GM18505 (cell line): ENCODE data around the gene GANC.

Source experiments
- ATAC-seq: cut with Tn5 transposase; IDR thresholded peaks from one replicate; pipeline ENCODE4 v1.9.1; 2021; ENCODE audit not compliant: unreplicated experiment
- POLR2A ChIP-seq: IDR thresholded peaks from 4 replicates; pipeline ENCODE4 v1.6.1; 2011; ENCODE audit warnings: borderline replicate concordance; ENCODE audit not compliant: insufficient read depth, insufficient read length; ENCODE audit errors: extremely low read depth

Gene GANC

GRCh38 chr15:42338500-42338899 is 65.5 kb downstream of the GANC start:
- no peak for ATAC-seq
- TF ChIP-seq POLR2A = no peak

GRCh38 chr15:42343596-42344232 is 70.7 kb downstream of the GANC start:
- no peak for ATAC-seq

GRCh38 chr15:42344763-42345162 is 71.8 kb downstream of the GANC start:
- TF ChIP-seq POLR2A = no peak
- ATAC-seq = no peak

More at GRCh38 chr15:42343596-42344232, 70.7 kb downstream of the GANC start:
- no peak for TF ChIP-seq POLR2A

- TF ChIP-seq POLR2A = no peak
- ATAC-seq = no peak
Observed at GRCh38 chr15:42345504-42345903, 72.5 kb downstream of the GANC start.

DNA sequence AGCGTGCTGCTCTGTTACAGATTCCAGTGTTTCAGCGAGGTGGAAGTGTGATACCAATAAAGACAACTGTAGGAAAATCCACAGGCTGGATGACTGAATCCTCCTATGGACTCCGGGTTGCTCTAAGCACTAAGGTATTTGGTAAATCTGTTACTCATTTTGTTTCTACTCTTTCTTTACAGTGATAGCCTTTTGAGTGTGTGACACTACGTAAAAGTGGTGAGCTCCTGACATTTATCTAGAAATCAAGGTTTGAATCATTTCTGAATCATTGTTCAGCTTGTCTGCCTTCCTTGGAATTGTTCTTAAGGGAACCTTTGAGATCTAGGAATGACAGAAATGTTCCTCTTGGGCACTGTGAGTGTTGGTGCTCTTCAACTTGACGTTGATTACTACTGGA is 75.1 kb downstream of the GANC start:
- no peak for ATAC-seq
- TF ChIP-seq POLR2A = no peak

DNA sequence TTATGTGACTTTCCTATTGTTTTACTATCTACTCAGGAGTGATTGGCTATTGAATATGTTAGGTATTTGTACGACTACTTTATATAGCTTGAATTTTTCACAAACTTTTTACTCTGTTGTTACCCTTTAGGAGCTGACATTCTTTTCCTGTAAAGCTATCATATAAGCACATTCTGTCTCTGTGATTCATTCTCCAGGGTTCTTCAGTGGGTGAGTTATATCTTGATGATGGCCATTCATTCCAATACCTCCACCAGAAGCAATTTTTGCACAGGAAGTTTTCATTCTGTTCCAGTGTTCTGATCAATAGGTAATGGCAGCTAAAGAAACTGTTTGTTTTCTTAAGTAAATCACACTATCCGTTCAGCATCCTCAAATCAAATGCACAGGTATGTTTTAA is 76.2 kb downstream of the GANC start:
- ATAC-seq = no peak

DNA sequence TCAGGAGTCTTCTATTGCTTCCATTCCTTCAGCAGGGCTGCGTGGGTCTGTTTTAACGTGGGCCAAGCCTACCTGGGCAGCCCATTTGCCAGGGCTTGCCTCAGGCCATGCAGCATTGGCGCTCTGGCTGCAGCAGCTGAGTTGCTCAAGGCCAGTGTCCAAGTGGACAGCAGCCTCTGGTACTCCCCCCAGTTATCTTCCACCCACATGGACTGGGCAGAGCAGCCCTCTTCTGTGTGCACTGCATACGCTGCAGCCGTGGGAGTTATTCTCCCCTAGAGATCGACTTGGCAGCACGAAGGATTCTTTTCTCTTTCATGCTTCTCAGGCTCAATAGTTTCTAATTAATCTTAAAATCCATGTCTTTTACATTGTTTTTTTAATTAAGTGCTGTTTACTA is 79.4 kb downstream of the GANC start:
- no peak for ATAC-seq
- TF ChIP-seq POLR2A = no peak

More for the DNA sequence above, 76.2 kb downstream of the GANC start:
- TF ChIP-seq POLR2A = no peak

DNA sequence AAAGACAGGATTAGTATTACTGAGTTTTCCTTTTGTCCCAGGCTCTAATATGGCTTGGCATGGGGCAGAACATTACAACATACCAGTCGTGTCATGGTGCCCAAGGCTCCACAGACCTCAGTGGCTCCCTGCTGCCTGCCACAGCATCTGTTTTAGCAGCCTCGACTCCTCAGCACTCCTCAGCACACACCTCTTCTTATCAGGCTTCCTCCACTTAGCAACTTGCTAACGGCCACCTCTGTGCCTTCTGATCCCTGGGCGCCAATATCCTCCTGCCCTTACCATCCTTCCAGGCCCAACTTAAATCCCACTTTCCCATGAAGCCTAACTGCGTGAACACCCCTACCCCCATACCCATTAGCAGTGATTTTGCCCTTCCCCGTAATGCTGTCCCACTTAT is 80.1 kb downstream of the GANC start:
- TF ChIP-seq POLR2A = no peak
- no peak for ATAC-seq

DNA sequence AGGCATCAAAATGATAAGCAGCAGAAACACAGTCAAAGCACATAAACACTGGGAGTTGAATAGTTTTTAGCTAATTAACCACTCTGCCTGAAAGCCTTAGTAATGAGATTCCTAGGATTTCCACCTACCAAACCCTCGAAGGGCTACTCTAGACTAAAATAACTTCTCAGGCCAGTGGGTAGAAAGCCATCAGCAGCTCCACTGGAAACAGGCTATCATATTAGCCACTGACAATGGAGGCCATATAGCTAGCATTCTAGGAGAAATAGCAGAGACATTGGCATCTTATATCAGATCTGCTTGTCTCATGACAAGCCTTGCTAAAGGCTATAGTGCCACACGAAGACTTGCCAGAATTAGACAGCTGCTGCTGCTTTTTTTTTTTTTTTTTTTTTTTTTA is 81.8 kb downstream of the GANC start:
- no peak for ATAC-seq
- no peak for TF ChIP-seq POLR2A

- TF ChIP-seq POLR2A = no peak
Observed at GRCh38 chr15:42355291-42355690, 82.3 kb downstream of the GANC start.

DNA sequence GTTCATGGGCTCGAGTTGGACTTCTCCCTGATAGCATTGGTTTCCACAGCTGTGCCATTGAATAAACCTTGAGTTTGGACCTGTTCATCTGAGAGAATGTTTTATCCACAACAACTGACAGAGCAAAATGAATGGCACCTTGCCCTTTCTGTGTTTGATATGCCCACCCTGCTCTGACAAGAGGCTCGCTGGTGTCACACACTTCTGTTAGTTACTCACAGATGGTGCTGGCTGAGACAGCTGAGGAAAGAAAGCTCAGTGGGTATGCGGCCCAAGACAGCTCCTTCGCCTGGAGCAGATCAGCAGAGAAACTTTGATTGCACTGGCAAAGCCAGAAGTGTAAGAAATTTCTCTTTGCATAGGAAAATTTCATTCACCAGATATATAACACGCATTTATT is 83.8 kb downstream of the GANC start:
- no peak for ATAC-seq
- no peak for TF ChIP-seq POLR2A

More at GRCh38 chr15:42355291-42355690, 82.3 kb downstream of the GANC start:
- ATAC-seq = no peak

DNA sequence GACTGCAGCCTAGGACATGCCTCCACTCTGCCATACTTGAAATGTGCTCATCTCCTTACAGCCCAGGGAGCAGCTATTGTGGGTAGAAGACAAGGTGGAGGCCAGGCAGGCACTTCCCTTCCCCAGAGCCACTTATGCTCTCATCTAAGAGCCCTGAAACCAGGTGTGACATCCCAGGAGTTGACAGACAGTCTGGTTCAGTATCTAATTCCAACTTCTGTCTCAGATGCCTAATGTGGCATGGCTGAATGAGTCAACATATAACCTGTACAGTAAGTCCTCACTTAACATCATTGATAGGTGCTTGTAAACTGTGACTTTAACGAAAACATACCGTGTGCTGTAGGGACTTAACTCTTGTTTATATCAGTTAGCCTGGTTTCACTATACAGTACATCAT is 85.1 kb downstream of the GANC start:
- ATAC-seq = no peak
- TF ChIP-seq POLR2A = no peak

GRCh38 chr15:42359249-42359648 is 86.2 kb downstream of the GANC start, which contains the start of gene CAPN3:
CAPN3 (plus strand) TSS chr15:42359501; CDS start chr15:42359806, 305 bp downstream.
- no peak for TF ChIP-seq POLR2A
- no peak for ATAC-seq

DNA sequence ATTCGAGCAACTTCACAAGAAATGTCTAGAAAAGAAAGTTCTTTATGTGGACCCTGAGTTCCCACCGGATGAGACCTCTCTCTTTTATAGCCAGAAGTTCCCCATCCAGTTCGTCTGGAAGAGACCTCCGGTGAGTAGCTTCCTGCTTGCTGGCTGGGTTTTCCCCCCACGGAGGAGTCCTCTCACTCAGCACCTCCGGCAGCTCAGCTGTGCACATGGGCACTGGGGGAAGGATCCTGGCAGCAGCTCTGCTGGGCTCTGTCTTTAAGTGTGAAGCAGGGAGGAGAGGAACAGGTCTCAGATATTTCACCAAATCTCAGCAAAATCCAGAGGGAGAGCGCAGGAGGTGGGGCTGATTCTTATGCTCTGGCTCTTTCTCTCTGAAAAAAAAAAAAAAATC is 87.0 kb downstream of the GANC start:
- no peak for TF ChIP-seq POLR2A

More for the DNA sequence above, 87.0 kb downstream of the GANC start:
- no peak for ATAC-seq
